Mucosa of descending colon (tissue), 3 donors: Measurements from ENCODE around the gene BANP. TPM values are rescaled to one million over a fixed set of nuclear protein-coding genes. Genes with fewer than 3 reads are reported as not detected.
A peak's percentile ranks its signal among the peaks of the same experiment; 100 is the strongest.
"Not testable (repeated sequence)": the region's sequence is repeated elsewhere in the genome, so short reads cannot be mapped to it uniquely, and the experiment has no call there.

ENCODE experiments used
- ATAC-seq: fragments of 200-7000 bp; cut with Tn5 transposase; one replicate; pipeline ENCODE4 v1.9.1; 2020; ENCODE audit warnings: mild to moderate bottlenecking, moderate library complexity
- DNase-seq, 3 donors: peaks; one replicate each; pipeline ENCODE4 v3.0.0-alpha.2; 2020
- H3K36me3 ChIP-seq: fragments of 200-600 bp; one replicate; pipeline ENCODE4 v1.8.0; 2021; ENCODE audit warnings: low read depth, mild to moderate bottlenecking
- H3K4me1 ChIP-seq: fragments of 200-600 bp; one replicate; pipeline ENCODE4 v1.8.0; 2021; ENCODE audit warnings: low read depth, mild to moderate bottlenecking
- H3K4me3 ChIP-seq: fragments of 200-600 bp; one replicate; pipeline ENCODE4 v1.8.0; 2021; ENCODE audit warnings: mild to moderate bottlenecking
- H3K9me3 ChIP-seq: fragments of 200-600 bp; one replicate; pipeline ENCODE4 v1.8.0; 2021; ENCODE audit warnings: mild to moderate bottlenecking
- CTCF ChIP-seq: fragments of 200-600 bp; IDR thresholded peaks from one replicate; pipeline ENCODE4 v1.8.0; 2022; ENCODE audit warnings: antibody characterized with exemption, mild to moderate bottlenecking
- intact Hi-C, 2 donors: fragments of 100-400 bp; cut with DNase I in 1 of 2; cut with micrococcal nuclease in 1 of 2; formaldehyde crosslinking; loops; one replicate each; pipeline versions ENCODE4 v1.11.0 to v1.11.1; 2022; cut with DNase I, micrococcal nuclease
- long read RNA-seq, 2 donors: library from polyadenylated mRNA; unstranded; transcript quantifications; one replicate each; pipeline ENCODE4 v2.0.0, GENCODE V29; 2019 to 2021
- total RNA-seq, 3 donors: library from RNA; stranded (reverse); fragmentation: NEBNext Ultra II Directional in 2 of 3; extraction: Animal tissue kit (Norgen Biotek cat#: 25700) in 2 of 3; gene quantifications; one replicate each; pipeline versions ENCODE4 v1.2.1 to v1.2.4, GENCODE V29; 2021 to 2023
- donor health status: DM: no; HTN: no; CAD: no; lungs with moderate emphysema.
- donor health status: DM: no; HTN: no; CAD: no.
- donor health status: DM: no; HTN: yes; CAD: no.

BANP gene, protein sequence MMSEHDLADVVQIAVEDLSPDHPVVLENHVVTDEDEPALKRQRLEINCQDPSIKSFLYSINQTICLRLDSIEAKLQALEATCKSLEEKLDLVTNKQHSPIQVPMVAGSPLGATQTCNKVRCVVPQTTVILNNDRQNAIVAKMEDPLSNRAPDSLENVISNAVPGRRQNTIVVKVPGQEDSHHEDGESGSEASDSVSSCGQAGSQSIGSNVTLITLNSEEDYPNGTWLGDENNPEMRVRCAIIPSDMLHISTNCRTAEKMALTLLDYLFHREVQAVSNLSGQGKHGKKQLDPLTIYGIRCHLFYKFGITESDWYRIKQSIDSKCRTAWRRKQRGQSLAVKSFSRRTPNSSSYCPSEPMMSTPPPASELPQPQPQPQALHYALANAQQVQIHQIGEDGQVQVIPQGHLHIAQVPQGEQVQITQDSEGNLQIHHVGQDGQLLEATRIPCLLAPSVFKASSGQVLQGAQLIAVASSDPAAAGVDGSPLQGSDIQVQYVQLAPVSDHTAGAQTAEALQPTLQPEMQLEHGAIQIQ
- 10 to 100 TPM; 24.4 to 36.0 (median 26.1) TPM for total RNA-seq
- long read RNA-seq, donor 1, transcript BANP-217 (12 exons, 1,551 nt), result major isoform, 6 of 50 reads
- long read RNA-seq, donor 1, partial matches to known transcripts, result 7 of 50 reads
- long read RNA-seq, donor 1, other reads (novel, unspliced or antisense), result 31 of 50 reads
- long read RNA-seq, donor 2, partial matches to known transcripts, result 1 of 16 reads
- long read RNA-seq, donor 2, other reads (novel, unspliced or antisense), result 11 of 16 reads

- no peaks in the 10 kb centered on the region for H3K36me3 ChIP-seq
- intact Hi-C loops, result no loop called here
- ATAC-seq, result peak; percentile 92
Observed at GRCh38 chr16:87950765-87951551, at the start of gene BANP. TSS of gene BANP (plus strand) at chr16:87951434. CDS start at chr16:87975116, 23,682 bp downstream.

GRCh38 chr16:87904963-87905362 is 46.3 kb upstream of the BANP start:
- intact Hi-C loops, H3K4me3 ChIP-seq, ATAC-seq, H3K9me3 ChIP-seq, H3K4me1 ChIP-seq, H3K36me3 ChIP-seq, DNase-seq: not testable (repeated sequence)

More at GRCh38 chr16:87950765-87951551, at the start of gene BANP:
- DNase-seq, result peak; percentile 96 to 100 (median 97)
- no peaks in the 10 kb centered on the region for H3K9me3 ChIP-seq
- H3K4me3 ChIP-seq, result peak within 1 kb of the TSS; percentile 87
- peak; percentile 58 for TF ChIP-seq CTCF
- H3K4me1 ChIP-seq, result peaks cover 20% of the 10 kb centered on the region

GRCh38 chr16:87905521-87905920 is 45.7 kb upstream of the BANP start:
- H3K36me3 ChIP-seq, H3K4me3 ChIP-seq, H3K9me3 ChIP-seq, intact Hi-C loops, DNase-seq, H3K4me1 ChIP-seq, ATAC-seq: not testable (repeated sequence)

- H3K4me3 ChIP-seq, ATAC-seq, H3K9me3 ChIP-seq, intact Hi-C loops, H3K36me3 ChIP-seq, DNase-seq, H3K4me1 ChIP-seq: not testable (repeated sequence)
Observed at GRCh38 chr16:87908101-87908500, 43.1 kb upstream of the BANP start.

DNA sequence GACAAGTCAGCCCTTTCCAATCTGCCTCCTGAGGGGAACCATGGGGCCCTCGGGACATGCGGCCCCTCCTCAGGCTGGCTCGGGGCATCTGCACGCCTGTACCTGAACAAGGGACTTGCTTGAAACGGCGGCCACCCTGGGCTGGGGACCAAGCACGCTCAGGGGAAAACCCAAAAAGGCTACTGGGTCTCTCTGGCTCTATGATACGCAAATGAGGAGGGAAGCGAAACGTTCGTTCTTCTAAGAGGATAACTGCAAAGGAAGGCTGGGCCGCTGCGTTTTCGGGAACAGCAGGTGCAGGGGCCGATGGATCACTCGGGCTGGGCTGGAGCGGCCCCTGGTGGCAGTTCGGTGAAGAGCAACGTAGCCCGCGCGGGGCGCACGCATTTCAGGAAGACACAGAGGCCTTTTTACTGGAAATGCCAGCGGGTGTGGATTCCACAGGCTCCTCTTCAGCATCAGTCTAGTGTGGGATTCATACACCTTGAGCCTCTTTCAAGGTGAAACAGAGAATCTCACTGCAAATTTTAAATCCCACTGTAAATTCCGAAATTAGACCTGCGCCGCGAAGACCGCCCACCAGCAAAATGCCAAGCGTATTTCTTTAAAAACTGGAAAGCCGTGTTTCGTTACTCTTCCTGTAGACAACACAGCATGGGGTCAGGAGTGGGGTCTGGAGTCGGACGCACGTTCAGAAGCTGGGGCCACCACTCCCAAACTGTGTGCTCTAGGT is 41.9 kb upstream of the BANP start:
- TF ChIP-seq CTCF, result peak; percentile 83
- H3K9me3 ChIP-seq, intact Hi-C loops, H3K36me3 ChIP-seq, H3K4me3 ChIP-seq, H3K4me1 ChIP-seq: not testable (repeated sequence)
- ATAC-seq, result peak; percentile 92
- DNase-seq, result peak; percentile 81 to 83 (median 81)

DNA sequence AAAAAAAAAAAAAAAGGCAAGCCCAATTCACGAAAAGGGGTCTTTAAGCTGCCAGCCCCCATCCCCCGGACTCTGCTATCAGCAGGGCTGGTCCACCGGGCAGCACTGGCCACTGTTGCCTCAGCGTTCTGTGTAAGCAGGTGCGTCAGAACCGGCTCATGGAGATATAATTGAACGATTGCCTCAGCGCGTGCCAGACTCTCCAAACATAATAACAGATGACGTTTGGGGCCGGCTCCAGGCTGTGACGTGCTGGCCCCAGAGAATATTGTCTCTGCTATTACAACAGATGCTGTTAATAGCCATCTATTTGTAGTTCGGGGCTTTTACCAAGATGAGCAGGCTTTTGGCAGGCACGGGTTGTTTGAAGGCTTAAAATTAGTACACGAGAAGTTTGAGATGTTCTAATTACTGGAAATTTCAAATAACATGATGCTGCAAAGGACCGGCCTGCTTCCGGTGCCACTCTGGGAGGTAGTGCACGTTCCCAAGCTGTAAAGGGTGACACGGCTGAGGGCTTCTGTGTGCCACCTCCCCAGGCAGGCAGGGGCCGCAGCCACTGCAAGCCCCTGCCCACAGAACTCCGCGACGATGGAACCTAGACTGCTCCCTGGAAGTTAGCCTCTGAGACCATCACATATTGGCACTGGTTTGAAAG is 40.0 kb upstream of the BANP start:
- DNase-seq, result peak in 2 of 3 donors; percentile 44 to 52
- peak; percentile 56 for ATAC-seq
- H3K4me1 ChIP-seq, intact Hi-C loops, H3K9me3 ChIP-seq, H3K36me3 ChIP-seq, H3K4me3 ChIP-seq: not testable (repeated sequence)

GRCh38 chr16:87912691-87913090 is 38.5 kb upstream of the BANP start:
- H3K36me3 ChIP-seq, H3K9me3 ChIP-seq, H3K4me3 ChIP-seq, DNase-seq, H3K4me1 ChIP-seq, ATAC-seq, intact Hi-C loops: not testable (repeated sequence)

- H3K4me1 ChIP-seq, intact Hi-C loops, H3K36me3 ChIP-seq, DNase-seq, ATAC-seq, H3K4me3 ChIP-seq, H3K9me3 ChIP-seq: not testable (repeated sequence)
Observed at GRCh38 chr16:87914021-87914725, 37.1 kb upstream of the BANP start.
